GM18951 (cell line): ENCODE data around the gene CNOT1.

Experiments used
- POLR2A ChIP-seq: IDR thresholded peaks from 4 replicates; pipeline ENCODE4 v1.6.1; 2011; ENCODE audit warnings: mild to moderate bottlenecking; ENCODE audit not compliant: insufficient read length, insufficient read depth; ENCODE audit errors: extremely low read depth
- in situ Hi-C: fragments of 300-500 bp; cut with MboI; formaldehyde crosslinking; loops from one replicate; pipeline ENCODE4 v1.12.0; 2022; ENCODE audit warnings: low sequenced_read_pairs, mixed read lengths, inconsistent platforms; ENCODE audit not compliant: unreplicated experiment

The CNOT1 gene

DNA sequence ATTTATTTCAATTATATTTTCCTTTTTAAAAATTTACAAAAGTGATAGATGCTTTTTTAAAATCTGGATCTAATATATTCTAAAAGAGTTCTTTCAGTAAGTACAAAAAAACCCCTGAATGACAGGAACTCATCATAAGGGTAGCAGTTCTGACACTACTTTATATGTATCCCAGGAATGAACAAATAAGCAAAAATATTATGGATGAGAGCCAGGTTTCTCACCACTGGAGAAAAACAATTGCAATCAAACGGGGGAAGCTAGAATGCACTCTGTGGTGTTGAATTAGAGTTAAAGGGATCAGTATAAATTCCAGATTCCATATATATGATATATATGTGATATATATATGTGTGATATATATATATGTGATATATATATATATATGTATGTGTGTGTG, 152.8 kb downstream of the CNOT1 start:
- in situ Hi-C loops = loop anchor here (25.0 kb wide), 1 partner anchor 464 kb away; the partner anchor contains the start of genes USB1 and ZNF319
- TF ChIP-seq POLR2A = no peak

DNA sequence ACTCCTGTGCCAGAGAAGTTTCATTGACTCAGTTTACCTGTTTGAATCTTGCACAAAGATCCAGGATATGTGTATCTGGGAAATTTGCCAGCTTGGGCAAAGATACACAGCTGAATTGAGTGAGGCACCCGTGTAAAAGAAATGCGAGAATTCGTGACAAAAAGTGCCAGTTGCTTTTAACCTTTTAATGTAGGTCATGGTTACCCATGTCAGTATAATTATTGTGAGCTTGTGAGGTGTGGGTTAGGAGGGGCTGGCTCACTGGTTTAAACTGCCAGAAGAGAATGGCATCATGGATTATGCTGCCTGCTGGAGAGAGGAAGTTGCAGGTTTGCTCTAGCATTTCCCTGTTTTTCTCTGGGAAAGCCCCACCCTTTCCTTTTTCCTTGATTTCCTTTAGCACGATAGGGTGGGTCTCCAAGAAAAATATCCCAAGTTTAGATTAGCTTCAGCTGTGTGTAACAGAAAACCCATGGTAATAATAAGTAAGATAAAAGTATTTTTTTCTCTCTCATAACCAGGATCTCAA, 154.5 kb downstream of the CNOT1 start:
- TF ChIP-seq POLR2A = no peak
- in situ Hi-C loops = loop anchor here (25.0 kb wide), 1 partner anchor 463 kb away; the partner anchor contains the start of genes USB1 and ZNF319

- in situ Hi-C loops = no loop called here
- TF ChIP-seq POLR2A = no peak
Measured at GRCh38 chr16:58474296-58474695, 155.3 kb downstream of the CNOT1 start.

DNA sequence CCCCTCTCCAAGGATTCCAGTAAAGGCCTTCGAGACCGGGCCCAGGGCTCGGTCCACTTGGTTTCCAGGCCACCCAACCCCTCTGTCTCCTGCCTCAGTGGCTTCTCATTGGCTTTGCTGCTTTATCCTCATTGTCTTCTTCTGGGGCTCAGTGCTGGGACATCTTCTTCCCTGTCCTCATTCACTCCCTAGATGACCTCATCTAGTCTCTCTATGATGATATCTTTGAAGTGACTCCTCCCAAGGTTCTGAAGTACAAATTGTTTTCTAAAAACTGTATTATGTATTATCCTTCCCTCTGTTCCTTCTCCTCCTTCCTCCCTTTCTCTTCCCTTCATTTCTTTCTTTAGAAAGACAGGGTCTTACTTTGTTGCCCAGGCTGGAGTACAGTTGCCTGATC, 156.8 kb downstream of the CNOT1 start:
- no peak for TF ChIP-seq POLR2A
- in situ Hi-C loops = no loop called here

DNA sequence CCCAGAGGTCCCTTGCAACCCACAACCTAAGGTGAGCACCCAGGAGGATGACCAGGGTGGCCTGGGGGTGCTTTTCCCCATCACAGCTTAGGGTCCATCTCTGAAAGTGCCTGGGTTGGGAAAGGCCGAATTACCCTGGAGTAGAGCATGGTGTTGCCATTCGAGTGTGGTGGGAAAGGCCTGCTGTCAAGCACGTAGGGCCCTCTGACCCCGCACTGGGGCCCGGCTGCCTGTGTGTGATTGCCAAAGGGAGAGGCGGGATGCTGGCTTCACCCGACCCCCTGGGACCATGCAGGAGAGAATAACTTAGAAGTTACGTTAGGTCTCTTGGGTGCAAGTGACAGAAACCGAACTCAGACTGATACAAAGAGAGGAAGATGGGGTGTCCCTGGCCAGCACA, 157.4 kb downstream of the CNOT1 start:
- no peak for TF ChIP-seq POLR2A
- in situ Hi-C loops = no loop called here

DNA sequence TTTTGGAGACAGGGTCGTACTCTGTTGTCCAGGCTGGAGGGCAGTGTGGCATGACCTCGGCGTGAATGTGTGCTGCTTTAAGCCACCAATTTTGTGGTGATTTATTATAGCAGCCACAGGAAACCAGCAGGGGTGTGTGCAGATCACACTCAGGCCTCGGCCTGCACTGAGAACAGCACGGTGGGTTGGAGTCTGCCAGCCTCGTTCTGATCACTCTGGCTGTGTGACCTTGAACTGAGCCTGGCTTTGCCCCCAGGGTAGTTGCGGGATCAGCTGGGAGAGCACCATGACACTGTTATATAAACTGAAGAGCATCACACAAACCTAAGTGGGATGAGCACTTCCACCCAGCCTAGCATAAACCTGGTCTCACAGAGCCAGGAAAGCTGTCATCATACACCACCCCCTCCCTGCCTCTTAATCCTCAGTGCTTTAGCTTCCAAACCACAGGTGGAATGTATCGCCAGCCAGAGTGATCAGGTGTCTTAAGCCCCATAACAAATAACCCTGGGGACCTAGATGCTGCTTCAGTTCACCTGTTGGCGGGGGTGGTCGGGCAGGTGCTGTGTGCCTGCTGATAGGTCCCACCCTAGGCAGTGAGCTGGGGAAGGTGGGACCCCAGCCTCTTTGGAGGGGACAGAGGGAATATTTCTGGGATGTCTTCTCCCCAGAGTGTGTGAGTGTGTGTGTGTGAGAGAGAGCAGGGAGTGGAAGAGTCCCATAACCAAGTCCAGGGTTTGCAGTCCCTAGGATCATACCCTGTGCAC, 158.2 kb downstream of the CNOT1 start:
- in situ Hi-C loops = no loop called here
- TF ChIP-seq POLR2A = no peak
